Endothelial cell of umbilical vein (primary cell): ENCODE results near the gene SMCHD1. TPM values are rescaled to one million over a fixed set of nuclear protein-coding genes. Genes with fewer than 3 reads are reported as not detected.

Source experiments
- BruUV-seq: library from RNA; stranded (reverse); fragments of 400-500 nt; replicated peaks from 2 replicates; lab custom pipeline; 2021; lab: Mats Ljungman, UMichigan
- CTCF ChIA-PET: fragments of 300-600, 350-600 bp; sonication (Branson Sonifier 250); formaldehyde crosslinking; loops from one replicate; lab custom pipeline; 2021; ENCODE audit warnings: antibody characterized with exemption, inconsistent platforms; lab: Charles Lee
- POLR2A ChIA-PET: fragments of 300-600, 350-600 bp; sonication (Branson Sonifier 250); formaldehyde crosslinking; loops from one replicate; lab custom pipeline; 2021; ENCODE audit warnings: antibody characterized with exemption, inconsistent platforms; lab: Charles Lee
- DNase-seq: peaks from one replicate; pipeline ENCODE4 v3.0.0-alpha.2; 2011; ENCODE audit warnings: low read depth, low spot score
- FAIRE-seq: peaks from 2 replicates; lab custom pipeline; 2011; peaks lifted over from hg19 to GRCh38; lab: Jason Lieb, UNC
- H2AFZ ChIP-seq: 2 replicates; pipeline ENCODE4 v1.6.0; 2012; ENCODE audit warnings: low read depth, low read length, control low read depth, inconsistent platforms
- H3K27ac ChIP-seq: 2 replicates; pipeline ENCODE4 v1.5.1; 2011; ENCODE audit warnings: low read depth, mild to moderate bottlenecking, control low read depth, low read length, moderate library complexity; ENCODE audit not compliant: insufficient read depth
- H3K27me3 ChIP-seq, 2 experiments: 2 replicates each; pipeline versions ENCODE4 v1.6.0 to v1.6.1; 2011; ENCODE audit warnings: low read length in 2 of 2, mixed read lengths in 1 of 2; ENCODE audit not compliant: control insufficient read depth in 2 of 2, insufficient read depth in 2 of 2
- H3K36me3 ChIP-seq, 2 experiments: 2 replicates in 1 of 2; 3 replicates in 1 of 2; pipeline ENCODE4 v1.5.1; 2011; ENCODE audit warnings: low read length in 2 of 2, mild to moderate bottlenecking in 1 of 2, moderate library complexity in 1 of 2; ENCODE audit not compliant: control insufficient read depth in 2 of 2, insufficient read depth in 2 of 2; ENCODE audit errors: extremely low read depth in 1 of 2
- H3K4me1 ChIP-seq: 3 replicates; pipeline ENCODE4 v1.5.1; 2011; ENCODE audit warnings: mild to moderate bottlenecking, low read length; ENCODE audit not compliant: control insufficient read depth, insufficient read depth; ENCODE audit errors: extremely low read depth
- H3K4me2 ChIP-seq: 2 replicates; pipeline ENCODE4 v1.6.1; 2011; ENCODE audit warnings: low read length, control low read depth, mixed read lengths; ENCODE audit not compliant: insufficient read depth
- H3K4me3 ChIP-seq, 3 experiments: fragments of 200-600 bp in 1 of 3; sonication (generic), shearing (Covaris generic) in 1 of 3; replicated peaks in 1 of 3; 2 replicates each; pipeline ENCODE4 v1.5.1; 2011 to 2016; ENCODE audit warnings: control low read depth in 3 of 3, low read length in 3 of 3, mild to moderate bottlenecking in 2 of 3, inconsistent platforms in 1 of 3, low read depth in 1 of 3, moderate library complexity in 1 of 3; ENCODE audit not compliant: insufficient read depth in 1 of 3
- H3K79me2 ChIP-seq: 2 replicates; pipeline ENCODE4 v1.6.0; 2012; ENCODE audit warnings: low read length, inconsistent platforms; ENCODE audit not compliant: control insufficient read depth, insufficient read depth
- H3K9ac ChIP-seq: replicated peaks from 2 replicates; pipeline ENCODE3; 2011; ENCODE audit warnings: low read length, control low read depth; ENCODE audit not compliant: insufficient read depth; ENCODE audit errors: extremely low read depth
- H3K9me1 ChIP-seq: replicated peaks from 3 replicates; pipeline ENCODE4 v1.6.0; 2011; ENCODE audit warnings: mild to moderate bottlenecking, low read length; ENCODE audit not compliant: control insufficient read depth, insufficient read depth; ENCODE audit errors: extremely low read depth
- H3K9me3 ChIP-seq: replicated peaks from 2 replicates; pipeline ENCODE4 v1.5.1; 2012; ENCODE audit warnings: low read length, inconsistent platforms; ENCODE audit not compliant: control insufficient read depth, insufficient read depth
- H4K20me1 ChIP-seq: replicated peaks from 2 replicates; pipeline ENCODE3; 2011; ENCODE audit warnings: mild to moderate bottlenecking, low read length; ENCODE audit not compliant: control insufficient read depth, insufficient read depth; ENCODE audit errors: extremely low read depth
- EZH2 ChIP-seq: IDR thresholded peaks from 2 replicates; pipeline ENCODE4 v1.6.1; 2012; ENCODE audit warnings: borderline replicate concordance, low read depth, mild to moderate bottlenecking, moderate library complexity, low read length, inconsistent platforms; ENCODE audit not compliant: severe bottlenecking
- FOS ChIP-seq: IDR thresholded peaks from 2 replicates; pipeline ENCODE4 v1.6.1; 2011; ENCODE audit warnings: mild to moderate bottlenecking, low read length, moderate library complexity, borderline replicate concordance; ENCODE audit not compliant: insufficient read depth
- GATA2 ChIP-seq: IDR thresholded peaks from 2 replicates; pipeline ENCODE4 v1.7.0; 2011; ENCODE audit warnings: low read depth, mild to moderate bottlenecking, moderate library complexity, mixed read lengths, low read length; ENCODE audit not compliant: insufficient read length, insufficient read depth
- JUN ChIP-seq: IDR thresholded peaks from 2 replicates; pipeline ENCODE4 v1.6.1; 2011; ENCODE audit warnings: borderline replicate concordance, low read depth; ENCODE audit not compliant: insufficient read length, insufficient read depth
- MYC ChIP-seq: IDR thresholded peaks from one replicate; pipeline ENCODE4 v1.6.1; 2011; ENCODE audit warnings: mild to moderate bottlenecking, low read depth, low read length
- POLR2A ChIP-seq: IDR thresholded peaks from 2 replicates; pipeline ENCODE4 v1.6.1; 2012; ENCODE audit warnings: low read depth, mild to moderate bottlenecking, control low read depth, low read length
- POLR2AphosphoS5 ChIP-seq: IDR thresholded peaks from 2 replicates; pipeline ENCODE4 v1.6.1; 2012; ENCODE audit warnings: low read depth, mild to moderate bottlenecking, control low read depth, low read length, moderate library complexity; ENCODE audit not compliant: insufficient read depth
- dilution Hi-C: fragments of 300-500 bp; cut with MboI; formaldehyde crosslinking; loops from one replicate; pipeline ENCODE4 v1.15.0; 2019; ENCODE audit warnings: low sequenced_read_pairs; ENCODE audit not compliant: extremely low pct_ligation_motif_present
- intact Hi-C: fragments of 100-400 bp; cut with micrococcal nuclease; formaldehyde crosslinking; loops from one replicate; pipeline ENCODE4 v1.10.0; 2022
- polyA plus RNA-seq, 4 experiments: library from polyadenylated mRNA; depleted of rRNA in 3 of 4; stranded (reverse) in 3 of 4; unstranded in 1 of 4; fragments of >200 nt; gene quantifications; 2 replicates each; pipeline versions ENCODE4 v1.2.1 to v1.2.3, GENCODE V29; 2011 to 2012; ENCODE audit warnings: missing spikeins in 1 of 4
- total RNA-seq: library from RNA; stranded (reverse); gene quantifications from 2 replicates; pipeline ENCODE4 v1.2.3, GENCODE V29; 2021
- TF ChIP-seq, protein P1 (sequence below): IDR thresholded peaks from 2 replicates; pipeline ENCODE4 v1.6.1; 2011; ENCODE audit not compliant: insufficient read depth, insufficient read length
- TF ChIP-seq, protein P2 (sequence below), 2 donors: IDR thresholded peaks; 1 replicate in 1 of 2; 2 replicates in 1 of 2; pipeline ENCODE4 v1.5.1; 2011; ENCODE audit warnings: low read length in 2 of 2, mild to moderate bottlenecking in 2 of 2, moderate library complexity in 2 of 2, control low read depth in 1 of 2, inconsistent platforms in 1 of 2, low read depth in 1 of 2; ENCODE audit not compliant: insufficient read depth in 1 of 2; ENCODE audit errors: extremely low read depth in 1 of 2

SMCHD1 gene
- total and polyA plus RNA-seq, 2 donors (not counting 3 experiments of a cell fraction or from before 2014, with no cell fraction given), result 7.4 to 39.9 TPM

DNA sequence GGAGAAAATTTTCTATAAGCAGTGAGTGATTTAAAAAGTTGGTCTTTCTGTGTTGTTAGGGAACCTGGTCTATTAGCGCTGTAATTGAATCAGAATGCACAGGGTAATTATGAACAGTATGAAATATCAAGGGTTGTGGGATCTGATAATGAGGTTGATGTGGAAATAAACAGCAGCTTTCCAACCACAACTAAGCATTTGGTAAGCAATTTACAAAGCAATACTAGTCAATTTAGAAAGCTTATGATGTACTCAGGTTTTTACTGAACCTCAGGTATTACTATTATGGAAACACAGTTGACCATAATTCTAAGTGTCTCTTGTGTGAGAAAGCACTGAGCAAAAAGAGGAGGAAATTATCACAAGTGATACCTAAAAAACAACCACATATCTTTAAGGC, 11.0 kb upstream of the SMCHD1 start:
- dilution Hi-C loops (no loop called here), intact Hi-C loops (no loop called here)
- Histone ChIP-seq H3K9ac (no peak overlapping the region), H3K27me3 (peaks cover 2 to 6% of the 10 kb centered on the region in 2 experiments), H3K27ac (no peak overlapping the region), H3K4me1 (no peaks in the 10 kb centered on the region), H3K36me3 (no peaks in the 10 kb centered on the region), H3K9me1 (no peaks in the 10 kb centered on the region), H3K9me3 (no peaks in the 10 kb centered on the region), H2AFZ (no peak overlapping the region), H3K79me2 (no peaks in the 10 kb centered on the region), H3K4me3 (no peak overlapping the region), H4K20me1 (no peaks in the 10 kb centered on the region), H3K4me2 (no peak overlapping the region)
- DNase-seq (no peak), FAIRE-seq (no peak)
- no TSS peak for BruUV-seq
- TF ChIP-seq, protein P1, sequence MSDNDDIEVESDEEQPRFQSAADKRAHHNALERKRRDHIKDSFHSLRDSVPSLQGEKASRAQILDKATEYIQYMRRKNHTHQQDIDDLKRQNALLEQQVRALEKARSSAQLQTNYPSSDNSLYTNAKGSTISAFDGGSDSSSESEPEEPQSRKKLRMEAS, result no peak
- TF ChIP-seq JUN (no peak), GATA2 (no peak), POLR2AphosphoS5 (no peak), MYC (no peak), FOS (no peak), EZH2 (no peak), POLR2A (no peak)
- TF ChIP-seq, protein P2, sequence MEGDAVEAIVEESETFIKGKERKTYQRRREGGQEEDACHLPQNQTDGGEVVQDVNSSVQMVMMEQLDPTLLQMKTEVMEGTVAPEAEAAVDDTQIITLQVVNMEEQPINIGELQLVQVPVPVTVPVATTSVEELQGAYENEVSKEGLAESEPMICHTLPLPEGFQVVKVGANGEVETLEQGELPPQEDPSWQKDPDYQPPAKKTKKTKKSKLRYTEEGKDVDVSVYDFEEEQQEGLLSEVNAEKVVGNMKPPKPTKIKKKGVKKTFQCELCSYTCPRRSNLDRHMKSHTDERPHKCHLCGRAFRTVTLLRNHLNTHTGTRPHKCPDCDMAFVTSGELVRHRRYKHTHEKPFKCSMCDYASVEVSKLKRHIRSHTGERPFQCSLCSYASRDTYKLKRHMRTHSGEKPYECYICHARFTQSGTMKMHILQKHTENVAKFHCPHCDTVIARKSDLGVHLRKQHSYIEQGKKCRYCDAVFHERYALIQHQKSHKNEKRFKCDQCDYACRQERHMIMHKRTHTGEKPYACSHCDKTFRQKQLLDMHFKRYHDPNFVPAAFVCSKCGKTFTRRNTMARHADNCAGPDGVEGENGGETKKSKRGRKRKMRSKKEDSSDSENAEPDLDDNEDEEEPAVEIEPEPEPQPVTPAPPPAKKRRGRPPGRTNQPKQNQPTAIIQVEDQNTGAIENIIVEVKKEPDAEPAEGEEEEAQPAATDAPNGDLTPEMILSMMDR (IDR thresholded peaks at IDR 0.05; ENCODE audit: extremely low read depth in 1 of 2, insufficient read depth in 1 of 2, low read depth in 1 of 2, low read length in 2 of 2), result no peak
- POLR2A ChIA-PET, result no interaction called here
- CTCF ChIA-PET, result no interaction called here
